ENCODE results near the gene CAPZB. TPM values are rescaled to one million over a fixed set of nuclear protein-coding genes. Genes with fewer than 3 reads are reported as not detected.

CAPZB gene
- total and polyA plus RNA-seq, 7 donors = 128 to 454 (median 214) TPM

- 87 to 90% methylated on average over 8 of the region's 8 CpGs for WGBS, 2 donors
- DNase-seq = no peak
- intact Hi-C loops (cut with DNase I) = no loop called here
Measured at GRCh38 chr1:19363536-19364152, 121.7 kb downstream of the CAPZB start.

GRCh38 chr1:19361611-19362147 lies 123.7 kb downstream of the CAPZB start:
- WGBS, 2 donors = 68 to 84% methylated on average over 8 of the region's 8 CpGs
- Histone ChIP-seq H3K27ac (peak overlapping the region in 1 of 4 donors; percentile 50), H3K4me1 (peaks cover 0 to 43% (median 36%) of the 10 kb centered on the region in 4 donors), H3K27me3 (no peaks in the 10 kb centered on the region), H3K4me3 (no peak overlapping the region), H3K36me3 (peaks cover 0 to 22% (median 3%) of the 10 kb centered on the region in 4 donors), H3K9me3 (no peaks in the 10 kb centered on the region)
- DNase-seq = no peak
- intact Hi-C loops (cut with DNase I) = no loop called here
- TF ChIP-seq CTCF (IDR thresholded peaks at IDR 0.05) = no peak

More at GRCh38 chr1:19363536-19364152, 121.7 kb downstream of the CAPZB start:
- H3K9me3 ChIP-seq = no peaks in the 10 kb centered on the region
- peaks cover 0 to 63% (median 48%) of the 10 kb centered on the region in 4 donors for H3K4me1 ChIP-seq
- H3K27ac ChIP-seq = peak overlapping the region; percentile 18 to 64 (median 34)
- H3K36me3 ChIP-seq = peaks cover 0 to 15% (median 0%) of the 10 kb centered on the region in 4 donors
- H3K27me3 ChIP-seq = no peaks in the 10 kb centered on the region
- TF ChIP-seq EP300 (IDR thresholded peaks at IDR 0.05) (no peak), POLR2AphosphoS5 (IDR thresholded peaks at IDR 0.05) (no peak), CTCF (IDR thresholded peaks at IDR 0.05) (no peak), POLR2A (IDR thresholded peaks at IDR 0.05) (no peak)
- H3K4me3 ChIP-seq = no peak overlapping the region

- no peak for TF ChIP-seq CTCF (IDR thresholded peaks at IDR 0.05)
- no peak for TF ChIP-seq POLR2A (IDR thresholded peaks at IDR 0.05)
- H3K27ac ChIP-seq = peak overlapping the region in 1 of 4 donors; percentile 50
- no peaks in the 10 kb centered on the region for H3K9me3 ChIP-seq
- no peaks in the 10 kb centered on the region for H3K27me3 ChIP-seq
- H3K4me1 ChIP-seq = peaks cover 0 to 40% (median 35%) of the 10 kb centered on the region in 4 donors
- intact Hi-C loops (cut with DNase I) = no loop called here
- H3K4me3 ChIP-seq = no peak overlapping the region
- WGBS, 2 donors = 88 to 89% methylated on average over 18 of the region's 18 CpGs
- no peak for DNase-seq
- peaks cover 5 to 29% (median 9%) of the 10 kb centered on the region in 4 donors for H3K36me3 ChIP-seq
Measured at GRCh38 chr1:19360843-19361610, 124.3 kb downstream of the CAPZB start.

GRCh38 chr1:19360432-19360831 lies 124.9 kb downstream of the CAPZB start:
- intact Hi-C loops (cut with DNase I) = no loop called here
- Histone ChIP-seq H3K27me3 (no peaks in the 10 kb centered on the region), H3K36me3 (peaks cover 7 to 35% (median 15%) of the 10 kb centered on the region in 4 donors), H3K27ac (peak overlapping the region in 2 of 4 donors; percentile 17 to 50), H3K4me1 (peaks cover 0 to 40% (median 35%) of the 10 kb centered on the region in 4 donors), H3K9me3 (no peaks in the 10 kb centered on the region), H3K4me3 (no peak overlapping the region)
- DNase-seq = no peak
- WGBS, 2 donors = 71 to 81% methylated on average over 11 of the region's 11 CpGs
- no peak for TF ChIP-seq CTCF (IDR thresholded peaks at IDR 0.05)
- TF ChIP-seq POLR2AphosphoS5 (IDR thresholded peaks at IDR 0.05) = no peak
- no peak for TF ChIP-seq EP300 (IDR thresholded peaks at IDR 0.05)
- TF ChIP-seq POLR2A (IDR thresholded peaks at IDR 0.05) = no peak

Data from sigmoid colon (tissue), 7 donors.